H9 (cell line): ENCODE results near the gene ACBD6. TPM values are rescaled to one million over a fixed set of nuclear protein-coding genes. Genes with fewer than 3 reads are reported as not detected.

Experiments
- DNase-seq: peaks from one replicate; pipeline ENCODE4 v3.0.0-alpha.2; 2017
- H2AFZ ChIP-seq: one replicate; pipeline ENCODE4 v1.6.1; 2013; ENCODE audit warnings: mild to moderate bottlenecking, low read length, control low read depth, moderate library complexity
- H2AK5ac ChIP-seq: 2 replicates; pipeline ENCODE4 v1.6.1; 2013; ENCODE audit warnings: low read length, control low read depth, mixed read lengths; ENCODE audit not compliant: insufficient read length
- H2BK120ac ChIP-seq: one replicate; pipeline ENCODE4 v1.6.1; 2013; ENCODE audit warnings: low read depth, mild to moderate bottlenecking, low read length, control low read depth, inconsistent platforms; ENCODE audit not compliant: poor library complexity, severe bottlenecking
- H2BK12ac ChIP-seq: 2 replicates; pipeline ENCODE4 v1.6.1; 2013; ENCODE audit warnings: low read length, control low read depth, mixed read lengths, low read depth; ENCODE audit not compliant: insufficient read length
- H2BK15ac ChIP-seq: 2 replicates; pipeline ENCODE4 v1.6.1; 2013; ENCODE audit warnings: low read depth, low read length, control low read depth
- H2BK20ac ChIP-seq: one replicate; pipeline ENCODE4 v1.6.1; 2013; ENCODE audit warnings: low read depth, mild to moderate bottlenecking, low read length, control low read depth, inconsistent platforms; ENCODE audit not compliant: poor library complexity, severe bottlenecking
- H2BK5ac ChIP-seq: 2 replicates; pipeline ENCODE4 v1.6.1; 2013; ENCODE audit warnings: low read length, control low read depth, mixed read lengths; ENCODE audit not compliant: insufficient read length
- H3K14ac ChIP-seq: 2 replicates; pipeline ENCODE4 v1.6.1; 2013; ENCODE audit warnings: low read length, control low read depth; ENCODE audit not compliant: insufficient read depth
- H3K18ac ChIP-seq: 2 replicates; pipeline ENCODE4 v1.6.1; 2013; ENCODE audit warnings: low read depth, mild to moderate bottlenecking, mixed read lengths, low read length, control low read depth; ENCODE audit not compliant: insufficient read length
- H3K23ac ChIP-seq: 2 replicates; pipeline ENCODE4 v1.6.1; 2013; ENCODE audit warnings: low read length, control low read depth, mixed read lengths, low read depth; ENCODE audit not compliant: insufficient read length
- H3K23me2 ChIP-seq: 2 replicates; pipeline ENCODE4 v1.6.1; 2013; ENCODE audit warnings: low read depth, mild to moderate bottlenecking, mixed read lengths, low read length, control low read depth; ENCODE audit not compliant: insufficient read length, poor library complexity, severe bottlenecking
- H3K27ac ChIP-seq: 2 replicates; pipeline ENCODE4 v1.5.1; 2013; ENCODE audit warnings: low read length, control low read depth, mixed read lengths, low read depth; ENCODE audit not compliant: insufficient read length
- H3K27me3 ChIP-seq: 2 replicates; pipeline ENCODE4 v1.6.1; 2013; ENCODE audit warnings: low read length, control low read depth, inconsistent platforms; ENCODE audit not compliant: insufficient read depth
- H3K4ac ChIP-seq: 2 replicates; pipeline ENCODE4 v1.6.1; 2013; ENCODE audit warnings: low read depth, mild to moderate bottlenecking, control low read depth, inconsistent platforms, low read length, moderate library complexity
- H3K4me1 ChIP-seq: 2 replicates; pipeline ENCODE4 v1.6.1; 2013; ENCODE audit warnings: low read length, control low read depth, inconsistent platforms; ENCODE audit not compliant: insufficient read depth
- H3K4me2 ChIP-seq: 2 replicates; pipeline ENCODE4 v1.6.1; 2013; ENCODE audit warnings: low read length, control low read depth, mixed read lengths; ENCODE audit not compliant: insufficient read length, insufficient read depth
- H3K56ac ChIP-seq: 2 replicates; pipeline ENCODE4 v1.6.1; 2013; ENCODE audit warnings: low read depth, mild to moderate bottlenecking, mixed read lengths, low read length, control low read depth; ENCODE audit not compliant: insufficient read length
- H3K79me1 ChIP-seq: 2 replicates; pipeline ENCODE4 v1.6.1; 2013; ENCODE audit warnings: low read depth, mild to moderate bottlenecking, moderate library complexity, low read length, control low read depth, inconsistent platforms; ENCODE audit not compliant: insufficient read depth, poor library complexity, severe bottlenecking
- H3K79me2 ChIP-seq: 2 replicates; pipeline ENCODE4 v1.6.1; 2013; ENCODE audit warnings: low read length, control low read depth, inconsistent platforms; ENCODE audit not compliant: insufficient read depth
- H3K9ac ChIP-seq: 2 replicates; pipeline ENCODE4 v1.6.1; 2013; ENCODE audit warnings: low read length, control low read depth, mixed read lengths; ENCODE audit not compliant: insufficient read length; ENCODE audit errors: extremely low read depth
- H3K9me3 ChIP-seq: one replicate; pipeline ENCODE4 v1.6.1; 2013; ENCODE audit warnings: low read depth, low read length, inconsistent platforms; ENCODE audit not compliant: control insufficient read depth
- H3T11ph ChIP-seq: one replicate; pipeline ENCODE4 v1.6.1; 2013; ENCODE audit warnings: mild to moderate bottlenecking, low read length, control low read depth, inconsistent platforms
- H4K20me1 ChIP-seq: one replicate; pipeline ENCODE4 v1.6.1; 2013; ENCODE audit not compliant: control insufficient read depth, insufficient read length, insufficient read depth
- H4K5ac ChIP-seq: 2 replicates; pipeline ENCODE4 v1.6.1; 2013; ENCODE audit warnings: low read depth, mild to moderate bottlenecking, mixed read lengths, low read length, control low read depth; ENCODE audit not compliant: insufficient read length
- H4K8ac ChIP-seq: replicated peaks from 2 replicates; pipeline ENCODE4 v1.6.1; 2013; ENCODE audit warnings: low read length, control low read depth, mixed read lengths, low read depth; ENCODE audit not compliant: insufficient read length
- H4K91ac ChIP-seq: 2 replicates; pipeline ENCODE4 v1.6.1; 2013; ENCODE audit warnings: low read depth, mild to moderate bottlenecking, moderate library complexity, mixed read lengths, low read length, control low read depth; ENCODE audit not compliant: insufficient read length
- H3K27ac Mint-ChIP-seq, 3 experiments: 2 replicates in 2 of 3; 3 replicates in 1 of 3; pipeline ENCODE4 v1.8.0; 2020 to 2021; ENCODE audit warnings: mixed read lengths in 3 of 3, mild to moderate bottlenecking in 1 of 3, moderate library complexity in 1 of 3
- H3K27me3 Mint-ChIP-seq: 2 replicates; pipeline ENCODE4 v1.8.0; 2021; ENCODE audit warnings: low read depth, mild to moderate bottlenecking, moderate library complexity, mixed read lengths
- H3K36me3 Mint-ChIP-seq, 3 experiments: 2 replicates in 2 of 3; 3 replicates in 1 of 3; pipeline ENCODE4 v1.8.0; 2020 to 2021; ENCODE audit warnings: low read depth in 3 of 3, mixed read lengths in 3 of 3; ENCODE audit not compliant: insufficient read depth in 1 of 3
- H3K4me1 Mint-ChIP-seq, 2 experiments: 2 replicates each; pipeline ENCODE4 v1.8.0; 2020; ENCODE audit warnings: mixed read lengths in 2 of 2
- H3K4me3 Mint-ChIP-seq, 2 experiments: 2 replicates in 1 of 2; 3 replicates in 1 of 2; pipeline ENCODE4 v1.8.0; 2020 to 2021; ENCODE audit warnings: mild to moderate bottlenecking in 2 of 2, mixed read lengths in 2 of 2, moderate library complexity in 1 of 2
- H3K9me3 Mint-ChIP-seq, 2 experiments: 2 replicates in 1 of 2; 3 replicates in 1 of 2; pipeline ENCODE4 v1.8.0; 2020; ENCODE audit warnings: mild to moderate bottlenecking in 2 of 2, mixed read lengths in 2 of 2, moderate library complexity in 1 of 2
- CTCF ChIP-seq: fragments of 200-600 bp; sonication (generic); conservative IDR thresholded peaks from 3 replicates; pipeline ENCODE4 v1.8.0; 2021; ENCODE audit warnings: antibody characterized with exemption, mild to moderate bottlenecking
- WGBS: extraction: QIAGEN DNeasy Blood & Tissue Kit; methylation state at CpG from one replicate; pipeline ENCODE4 v1.1.7; 2013; ENCODE audit warnings: missing lambda C conversion rate, low lambda C conversion rate, mixed read lengths; ENCODE audit not compliant: insufficient read length; ENCODE audit errors: extremely low coverage; 5-methylcytosine and 5-hydroxymethylcytosine counted together
- total RNA-seq: library from RNA; stranded (reverse); gene quantifications from 2 replicates; pipeline ENCODE4 v1.2.1, GENCODE V29; 2021

ACBD6 gene
- total RNA-seq, 1 experiment from 2014 or later, result 51.4 TPM

DNA sequence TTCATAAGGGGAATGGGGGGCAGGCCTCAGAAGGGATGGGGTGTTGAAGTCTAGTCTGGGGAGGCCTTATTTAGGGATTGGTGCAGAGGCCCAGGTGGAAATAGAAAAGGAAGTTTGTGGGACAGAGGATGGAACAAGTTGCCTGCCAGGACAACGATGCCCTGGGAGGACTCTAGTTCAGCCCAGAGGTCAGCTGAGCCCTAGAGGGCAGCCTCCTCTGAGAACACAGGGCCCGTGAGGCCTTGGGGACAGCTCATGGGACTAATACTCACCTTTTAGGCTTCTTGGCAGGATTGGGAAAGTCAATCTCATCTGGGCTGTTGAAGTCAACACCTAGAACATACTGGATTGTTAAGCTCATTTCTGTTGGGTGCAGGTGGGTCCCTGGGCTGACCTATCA lies 229.3 kb downstream of the ACBD6 start:
- Histone ChIP-seq H3K79me1 (no peaks in the 10 kb centered on the region), H4K91ac (no peak overlapping the region), H2BK15ac (no peak overlapping the region), H3K4me1 (peaks cover 9% of the 10 kb centered on the region; the same call in 1 of the 2 replicates), H2BK5ac (no peak overlapping the region), H3K14ac (no peak overlapping the region), H4K5ac (no peak overlapping the region), H3K4ac (no peak overlapping the region), H3K18ac (no peak overlapping the region), H4K20me1 (no peaks in the 10 kb centered on the region), H3K9me3 (no peaks in the 10 kb centered on the region), H2AFZ (no peak overlapping the region), H2AK5ac (no peak overlapping the region), H3K9ac (no peak overlapping the region), H3K23ac (no peak overlapping the region), H4K8ac (no peak overlapping the region), H2BK12ac (no peak overlapping the region), H2BK120ac (no peak overlapping the region), H3K56ac (no peak overlapping the region), H3K4me2 (no peak overlapping the region), H3K27ac (no peak overlapping the region), H3K79me2 (no peaks in the 10 kb centered on the region), H3K23me2 (no peaks in the 10 kb centered on the region), H3K27me3 (no peaks in the 10 kb centered on the region), H3T11ph (no peak overlapping the region), H2BK20ac (no peak overlapping the region)
- no peak for TF ChIP-seq CTCF
- Mint-ChIP-seq H3K9me3 (peaks cover 0 to 15% of the 10 kb centered on the region in 2 experiments; a peak in 2 of 5 replicates), H3K27ac (no peak overlapping the region), H3K27me3 (no peaks in the 10 kb centered on the region; the same call in none of the 2 replicates), H3K36me3 (peaks cover 46 to 53% (median 53%) of the 10 kb centered on the region in 3 experiments), H3K4me1 (peaks cover 49 to 55% of the 10 kb centered on the region in 2 experiments), H3K4me3 (no peak overlapping the region; a peak in 1 of 5 replicates)
- WGBS, result no CpG with 5 or more reads among the region's 2 CpGs
- DNase-seq, result no peak
